SW480 (cell line): ENCODE data around the gene HK1.
"Not testable (repeated sequence)": the region's sequence is repeated elsewhere in the genome, so short reads cannot be mapped to it uniquely, and the experiment has no call there.

Experiments used
- DNase-seq: peaks from one replicate; pipeline ENCODE4 v3.0.0-alpha.2; 2016; ENCODE audit warnings: low spot score

HK1 gene

DNA sequence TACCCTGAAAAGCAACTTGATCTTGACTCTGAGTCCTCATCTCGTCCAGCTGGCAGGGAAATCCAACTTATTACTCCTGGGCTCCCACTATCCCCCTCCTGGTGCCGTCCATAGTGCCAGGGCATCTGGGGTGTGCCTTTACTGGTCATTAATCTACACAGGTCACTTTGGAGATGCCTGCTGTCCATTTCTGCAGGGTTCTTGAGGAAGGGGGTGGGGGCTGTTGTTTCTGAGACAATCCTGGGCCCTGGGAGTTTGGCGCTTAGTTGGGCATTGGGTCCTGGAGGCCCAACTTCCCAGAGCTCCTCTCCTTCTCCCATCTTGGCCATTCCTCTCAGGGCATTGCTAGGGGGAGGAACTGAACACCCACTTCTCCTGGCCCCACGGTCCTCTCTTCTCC is 144.4 kb downstream of the HK1 start:
- no peak for DNase-seq

DNA sequence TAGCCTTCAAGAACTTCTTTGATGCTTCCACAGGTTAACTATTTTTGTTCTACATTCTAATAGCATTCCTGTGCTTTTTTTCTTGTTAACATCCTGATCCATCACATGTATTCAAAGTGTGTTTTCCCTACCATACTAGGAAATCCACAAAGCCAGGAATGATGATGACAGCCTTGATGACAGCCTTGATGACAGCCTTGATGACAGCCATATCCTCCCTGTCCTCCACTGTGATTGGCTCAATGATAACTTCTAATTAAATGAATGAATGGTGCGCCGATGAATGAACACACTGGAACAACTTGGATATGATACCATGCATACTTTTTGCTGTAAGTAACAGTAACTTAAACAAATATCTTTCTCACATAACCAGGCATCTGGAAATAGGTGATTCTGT is 146.7 kb downstream of the HK1 start:
- DNase-seq = no peak

DNA sequence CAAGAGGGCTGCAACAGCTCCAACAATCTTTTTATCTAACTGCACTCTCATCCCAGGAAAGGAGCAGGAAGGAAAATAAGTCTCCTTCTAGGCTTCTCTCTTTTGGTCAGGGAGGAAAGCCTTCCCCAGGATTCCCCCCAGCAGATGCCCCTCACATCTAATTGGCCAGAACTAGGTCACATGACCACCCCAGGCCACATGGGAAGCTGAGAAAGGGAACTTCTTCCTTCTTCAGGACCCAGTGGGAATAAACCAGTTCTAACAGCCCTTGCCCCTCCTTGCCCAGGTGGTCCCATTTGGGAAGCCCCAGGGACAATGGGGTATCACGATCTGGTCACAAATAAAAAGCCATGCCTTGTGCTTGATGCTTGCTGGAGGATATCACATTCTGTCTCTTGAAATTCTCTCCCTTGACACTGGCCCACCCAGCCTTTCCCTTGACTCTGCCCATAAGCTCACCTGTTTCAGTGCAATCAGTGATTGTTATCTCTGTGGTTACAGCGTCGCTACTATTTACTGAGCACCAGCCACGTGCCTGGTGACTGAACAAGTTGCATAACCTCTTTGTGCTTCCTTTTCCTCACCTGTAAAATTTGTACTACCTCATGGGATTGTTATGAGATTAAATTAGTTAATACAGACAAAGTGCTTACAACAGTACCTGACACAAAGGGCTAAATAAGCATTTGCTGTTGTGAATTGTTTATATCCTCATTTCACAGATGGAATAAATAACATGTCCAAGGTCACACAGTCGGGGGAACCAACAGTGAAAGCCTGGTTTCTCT is 147.4 kb downstream of the HK1 start:
- DNase-seq = peak; percentile 77

DNA sequence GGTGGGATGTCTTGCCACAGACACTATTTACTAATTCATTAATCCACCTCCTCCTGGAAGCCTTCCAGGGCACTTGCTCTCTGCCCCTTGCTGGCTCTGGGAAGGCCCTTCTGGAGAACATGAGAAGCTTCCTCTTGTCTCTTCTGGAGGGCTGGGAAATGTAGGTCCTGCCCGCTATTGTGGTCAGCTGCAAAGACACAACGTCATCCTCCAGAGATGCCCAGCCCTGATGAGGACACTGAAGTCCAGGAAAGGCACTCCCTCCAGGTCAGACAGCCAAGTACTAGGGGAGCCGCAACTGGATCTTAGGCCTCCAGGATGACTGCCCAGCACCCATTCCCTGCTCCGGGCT is 148.1 kb downstream of the HK1 start:
- DNase-seq = no peak

DNA sequence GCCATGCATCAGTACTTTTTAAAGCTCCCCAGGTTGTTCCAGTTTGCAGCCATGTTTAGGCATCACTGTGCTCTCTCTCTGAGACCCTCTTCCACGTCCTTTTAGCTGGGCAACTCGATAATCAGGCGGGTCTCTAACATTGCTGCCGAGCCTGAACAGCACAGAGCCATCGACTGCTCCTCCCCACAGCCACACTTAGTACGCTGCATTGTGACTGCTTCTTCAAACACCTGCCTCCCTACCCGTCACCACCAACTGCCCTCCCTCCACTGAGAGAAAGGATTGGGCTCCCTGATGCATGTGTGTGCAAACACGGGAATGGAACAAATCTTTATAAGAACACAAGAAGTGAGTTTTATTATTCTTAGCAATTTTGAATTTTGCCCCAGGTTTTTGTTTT is 149.9 kb downstream of the HK1 start:
- peak; percentile 20 for DNase-seq

DNA sequence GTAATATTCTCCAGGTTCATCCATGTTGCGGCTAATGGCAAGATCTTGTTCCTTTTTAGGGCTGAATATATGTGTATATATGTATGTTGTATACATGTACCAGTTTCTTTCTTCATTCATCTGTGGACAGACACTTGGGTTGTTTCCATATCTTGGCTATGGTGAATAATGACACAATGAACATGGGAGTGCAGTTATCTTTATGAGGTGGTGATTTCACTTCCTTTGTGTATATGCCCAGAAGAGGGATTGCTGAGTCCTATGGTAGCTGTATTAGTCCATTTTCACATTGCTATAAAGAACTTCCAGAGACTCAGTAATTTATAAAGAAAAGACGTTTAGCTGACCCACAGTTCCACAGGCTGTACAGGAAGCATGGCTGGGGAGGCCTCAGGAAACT is 155.9 kb downstream of the HK1 start:
- no peak for DNase-seq

DNA sequence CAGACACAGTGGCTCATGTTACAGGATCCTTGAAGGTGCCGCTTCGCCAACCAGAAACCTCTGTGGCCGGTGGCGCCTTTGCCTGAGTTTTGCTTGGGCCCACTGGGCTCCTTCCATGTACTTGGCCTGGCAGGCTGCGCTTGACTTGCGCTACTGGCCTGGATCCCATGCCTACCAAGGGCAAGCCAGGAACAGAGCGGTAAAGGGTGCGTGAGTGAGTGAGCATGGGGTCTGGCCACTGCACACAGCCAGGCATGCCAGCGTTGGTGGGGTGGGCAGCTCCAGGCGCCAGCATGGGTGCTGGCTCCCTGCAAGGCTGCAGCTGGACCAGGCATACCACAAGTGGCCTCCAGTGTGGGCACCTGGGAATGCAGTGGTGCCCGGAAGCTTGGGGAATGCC is 156.6 kb downstream of the HK1 start:
- DNase-seq = no peak

DNA sequence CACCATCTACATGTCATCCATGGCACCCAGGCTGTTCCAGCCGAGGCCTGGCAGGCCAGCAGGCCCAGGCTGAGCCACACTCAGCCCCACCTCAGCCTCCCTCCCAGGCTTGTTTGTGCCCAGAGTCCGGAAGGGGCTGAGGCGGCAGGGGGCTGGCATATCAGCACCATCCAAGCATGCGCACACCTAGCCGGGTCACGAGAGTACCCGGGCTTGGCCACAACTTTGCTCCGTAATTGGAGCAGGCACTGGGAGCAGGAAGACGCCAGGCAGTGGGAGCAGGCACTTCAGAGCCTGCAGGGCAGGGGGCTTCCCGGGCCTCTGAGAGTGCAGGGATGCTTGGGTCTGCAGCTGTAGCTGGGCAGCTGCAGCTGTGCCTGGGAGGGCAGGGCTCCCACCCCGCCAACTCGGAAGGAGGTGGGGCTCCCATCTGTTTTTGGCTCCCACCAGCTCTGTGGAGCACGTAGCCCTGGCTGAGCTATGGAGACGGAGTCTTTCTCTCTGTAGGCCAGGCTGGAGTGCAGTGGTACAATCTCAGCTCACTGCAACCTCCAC is 157.7 kb downstream of the HK1 start:
- no peak for DNase-seq

DNA sequence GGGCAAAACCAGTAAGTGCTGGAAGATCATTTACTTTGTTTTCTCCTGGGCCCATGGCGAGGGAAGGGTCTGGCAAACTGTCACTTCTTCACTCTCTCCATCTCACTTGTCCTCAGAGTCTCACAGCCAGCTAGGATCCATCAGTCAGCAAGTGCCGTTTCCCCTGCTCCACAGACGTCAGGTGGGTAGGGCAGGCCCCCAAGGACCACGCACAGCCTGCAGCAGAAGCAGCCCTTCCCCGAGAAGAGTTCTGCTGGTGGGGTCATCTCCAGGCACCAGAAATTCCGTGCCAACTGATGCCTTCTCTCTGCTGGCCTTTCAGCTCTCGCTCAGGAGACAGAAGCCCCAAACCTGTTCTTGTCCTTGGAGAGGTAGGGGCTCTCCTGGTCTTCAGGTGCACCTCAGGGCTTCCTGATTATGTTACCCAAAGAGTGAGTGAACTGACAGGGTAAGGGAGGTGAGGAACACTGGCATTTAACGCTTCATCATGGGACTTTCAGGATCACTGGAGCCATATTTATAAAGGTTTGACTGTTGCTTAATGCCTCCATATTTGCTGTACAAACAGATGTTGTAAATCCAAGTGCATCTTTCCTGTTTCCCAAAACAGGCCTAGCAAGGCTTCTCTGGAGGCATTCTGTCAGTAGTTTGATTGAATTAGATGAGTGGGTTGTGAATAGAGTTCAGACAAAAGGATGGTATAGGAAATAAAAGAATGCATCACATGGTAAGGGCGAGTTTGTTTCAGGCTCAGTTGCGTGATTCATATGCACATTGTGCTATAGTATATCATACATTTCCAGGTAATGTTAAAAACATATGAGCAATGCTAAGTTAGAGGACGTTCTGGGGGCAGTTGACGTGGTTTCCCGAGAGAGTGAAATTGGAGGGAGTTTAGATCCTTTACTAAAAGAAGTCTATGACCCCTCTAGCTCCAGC is 159.3 kb downstream of the HK1 start:
- no peak for DNase-seq

DNA sequence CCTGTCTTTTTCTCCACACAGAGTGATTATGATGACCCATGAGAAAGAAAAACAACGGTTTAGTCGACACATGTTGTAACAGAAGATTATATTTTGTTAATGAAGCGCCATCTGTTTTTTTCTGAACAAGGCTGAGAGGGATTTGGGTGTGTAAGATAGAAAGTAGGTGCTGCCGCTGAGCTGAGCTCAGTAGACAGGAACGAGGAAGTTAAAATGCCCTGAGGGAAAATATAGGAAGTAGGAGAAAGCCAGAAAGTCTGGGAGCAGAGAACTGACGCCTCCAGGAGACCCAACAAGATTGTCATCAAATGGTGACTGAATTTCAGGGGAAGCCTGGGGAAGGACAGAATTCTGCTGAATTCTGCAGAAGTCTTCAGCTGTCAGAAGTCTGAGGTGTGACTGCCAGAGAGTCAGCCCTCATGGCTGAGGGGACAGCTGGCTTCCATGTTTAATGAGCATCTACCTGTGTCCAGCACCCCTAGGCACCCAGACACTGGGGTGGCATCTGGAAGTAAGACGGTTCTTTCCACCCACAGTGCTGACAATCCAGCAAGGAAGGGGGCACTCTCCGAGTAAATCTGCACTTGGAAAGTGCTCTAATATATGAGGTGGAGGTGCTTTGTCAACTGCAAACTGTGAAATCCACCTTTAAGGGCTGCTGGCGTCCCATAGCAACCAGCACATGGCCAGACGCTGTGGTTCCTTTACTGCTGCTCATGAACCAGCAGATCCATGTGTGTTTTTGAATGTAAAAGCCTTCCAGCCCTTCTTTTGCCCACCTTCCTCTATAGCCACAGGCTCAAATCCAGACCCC is 160.4 kb downstream of the HK1 start:
- peak; percentile 39 for DNase-seq

DNA sequence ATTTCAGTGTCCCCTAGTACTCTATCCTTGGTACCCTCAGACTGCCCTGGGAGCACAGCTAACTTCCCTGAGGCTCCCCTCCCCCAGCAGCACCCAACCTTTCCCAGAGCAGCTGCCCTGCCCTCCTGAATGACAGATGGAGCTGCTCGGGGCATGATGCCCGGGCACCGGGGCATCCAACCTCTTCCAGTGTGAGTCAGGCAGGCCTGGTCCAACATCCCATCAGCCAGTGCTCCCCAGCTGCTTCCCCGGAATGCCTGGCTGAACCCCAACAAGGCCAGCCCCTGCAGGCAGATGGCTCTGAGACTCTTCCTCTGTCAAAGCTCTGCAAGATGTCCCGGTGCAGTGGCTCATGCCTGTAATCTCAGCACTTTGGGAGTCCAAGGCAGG is 161.0 kb downstream of the HK1 start:
- no peak for DNase-seq

DNA sequence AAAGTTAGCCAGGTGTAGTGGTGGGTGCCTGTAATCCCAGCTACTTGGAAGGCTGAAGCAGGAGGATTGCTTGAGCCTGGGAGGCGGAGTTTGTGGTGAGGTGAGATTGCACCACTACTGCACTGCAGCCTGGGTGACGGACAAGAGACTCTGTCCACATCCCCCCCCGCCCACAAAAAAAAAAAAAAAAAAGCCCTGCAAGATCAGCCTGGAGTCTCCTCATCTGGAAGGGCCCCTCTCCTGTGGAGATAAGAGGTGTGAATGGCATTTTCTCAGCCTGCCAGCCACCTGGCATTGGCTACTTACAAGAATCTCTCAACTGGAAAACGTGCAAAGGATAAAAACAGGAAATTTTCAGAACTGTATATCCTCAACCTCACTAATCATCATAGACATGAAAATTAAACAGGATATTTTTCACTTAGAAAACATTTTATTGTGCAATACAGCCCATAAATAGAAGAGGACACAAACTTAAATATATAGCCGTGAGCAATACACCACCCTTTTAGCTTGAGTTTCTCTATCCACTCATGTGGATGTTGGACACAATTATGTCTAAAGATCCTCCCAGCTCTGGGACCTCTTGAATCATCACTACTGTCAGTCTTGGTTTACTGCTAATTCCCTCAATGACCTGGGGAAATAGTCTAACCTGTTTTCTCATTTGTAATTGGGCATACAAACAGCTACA is 161.7 kb downstream of the HK1 start:
- peak; percentile 35 for DNase-seq

DNA sequence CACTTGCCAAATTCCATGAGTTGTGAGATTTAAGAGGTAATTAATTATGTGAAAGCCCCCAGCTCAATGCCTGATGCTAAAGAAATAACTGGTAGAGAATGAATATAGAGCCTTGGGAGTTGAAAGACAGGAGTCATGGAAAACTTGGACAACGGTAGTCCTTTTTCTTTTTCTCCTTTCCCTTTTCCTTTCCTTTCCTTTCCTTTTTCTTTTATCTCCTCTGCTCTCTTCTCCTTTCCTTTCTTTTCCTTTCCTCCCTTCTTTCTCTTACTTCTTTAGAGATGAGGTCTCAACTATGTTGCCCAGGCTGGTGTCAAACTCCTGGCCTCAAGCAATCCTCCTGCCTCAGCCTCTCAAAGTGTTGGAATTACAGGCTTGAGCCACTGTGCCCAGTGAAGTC is 165.1 kb downstream of the HK1 start:
- no peak for DNase-seq

DNA sequence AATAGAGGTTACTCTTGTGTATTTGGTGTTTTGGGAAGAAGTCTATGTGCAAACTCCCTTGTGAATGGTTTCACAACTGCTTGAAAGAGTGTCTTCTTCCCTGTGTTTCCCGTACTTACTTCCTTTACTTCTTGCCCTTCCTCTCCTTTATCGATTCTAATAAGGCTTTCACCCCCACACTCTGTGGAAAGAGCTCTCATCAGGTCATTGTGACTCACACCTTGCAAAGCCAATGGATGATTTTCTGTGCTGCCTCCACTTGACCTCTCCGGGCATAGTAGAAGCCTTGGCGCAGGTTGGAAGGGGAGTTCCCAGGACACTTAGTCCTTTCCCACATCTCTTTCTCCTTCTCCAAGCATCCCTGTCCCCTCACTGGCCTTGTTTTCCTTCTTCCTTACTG is 166.7 kb downstream of the HK1 start:
- DNase-seq = no peak

DNA sequence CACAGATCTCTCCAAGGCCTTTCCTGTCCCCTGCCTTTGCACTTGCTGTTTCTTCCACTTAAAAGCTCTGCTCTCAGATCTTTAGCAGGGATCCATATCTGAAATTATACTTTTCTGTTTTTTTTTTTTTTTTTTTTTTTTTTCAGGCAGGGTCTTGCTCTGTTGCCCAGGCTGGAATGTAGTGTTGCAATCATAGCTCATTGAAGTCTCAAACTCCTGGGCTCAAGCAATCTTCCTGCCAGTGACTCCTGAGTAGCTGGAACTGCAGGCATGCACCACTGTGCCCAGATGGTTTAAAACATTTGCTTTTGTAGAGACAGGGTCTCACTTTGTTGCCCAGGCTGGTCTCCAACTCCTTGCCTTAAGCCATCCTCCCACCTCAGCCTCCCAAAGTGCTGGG is 167.9 kb downstream of the HK1 start:
- DNase-seq = no peak

DNA sequence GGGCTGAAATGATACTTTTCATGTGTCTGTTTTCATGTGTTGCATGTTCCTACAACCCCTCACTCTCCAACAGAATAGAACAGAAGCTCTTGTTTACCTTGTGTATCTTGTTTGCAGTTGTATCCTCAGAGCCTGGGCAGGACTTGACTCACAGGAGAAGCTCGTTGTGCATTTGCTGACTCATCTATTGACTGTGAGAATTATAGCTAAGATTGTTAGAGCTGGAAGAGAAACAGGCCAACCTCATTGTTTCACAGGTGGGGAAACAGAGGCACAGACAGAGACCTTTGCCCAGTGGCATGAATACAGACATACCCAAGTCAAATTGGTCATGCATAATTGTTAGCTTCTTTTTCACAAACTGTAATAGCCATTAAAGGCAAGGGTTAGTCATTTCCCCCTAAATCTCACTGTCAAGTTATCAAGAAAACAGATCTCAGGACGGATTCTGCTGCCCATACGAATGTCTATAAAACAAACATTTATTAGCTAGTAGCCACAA is 168.4 kb downstream of the HK1 start:
- peak; percentile 80 for DNase-seq

DNA sequence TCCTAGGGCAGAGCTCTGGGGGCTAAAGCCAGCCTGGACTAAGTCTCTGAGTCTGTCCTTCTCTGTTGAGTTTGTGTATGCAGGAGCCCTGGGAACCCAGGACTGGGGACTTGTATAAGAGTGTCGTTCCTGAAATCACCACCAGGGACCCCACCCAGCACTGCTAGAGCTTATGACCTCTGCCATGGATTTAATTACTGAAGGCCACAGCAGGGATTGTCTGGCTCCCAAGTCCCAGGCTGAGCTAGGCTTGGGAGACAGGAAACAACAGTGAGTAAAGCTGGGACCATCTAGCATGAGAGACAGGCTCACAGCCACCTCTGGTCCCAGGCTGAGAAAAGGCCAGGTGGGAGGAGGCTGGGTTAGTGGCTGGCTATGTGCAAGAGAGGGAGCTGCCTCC is 171.5 kb downstream of the HK1 start:
- DNase-seq = peak; percentile 77

DNA sequence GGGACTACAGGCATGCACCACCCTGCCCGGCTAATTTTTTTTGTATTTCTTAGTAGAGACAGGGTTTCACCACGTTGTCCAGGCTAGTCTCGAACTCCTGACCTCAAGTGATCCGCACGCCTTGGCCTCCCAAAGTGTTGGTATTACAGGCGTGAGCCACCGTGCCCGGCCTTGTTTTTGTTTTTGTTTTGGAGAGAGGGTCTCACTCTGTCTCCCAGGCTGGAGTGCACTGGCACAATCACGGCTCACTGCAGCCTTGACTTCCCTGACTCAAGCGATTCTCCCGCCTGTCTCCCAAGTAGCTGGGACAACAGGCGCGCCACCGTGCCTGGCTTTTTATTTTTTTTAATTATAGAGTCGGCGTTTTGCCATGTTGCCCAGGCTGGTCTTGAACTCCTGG is 172.1 kb downstream of the HK1 start:
- DNase-seq = not testable (repeated sequence)

DNA sequence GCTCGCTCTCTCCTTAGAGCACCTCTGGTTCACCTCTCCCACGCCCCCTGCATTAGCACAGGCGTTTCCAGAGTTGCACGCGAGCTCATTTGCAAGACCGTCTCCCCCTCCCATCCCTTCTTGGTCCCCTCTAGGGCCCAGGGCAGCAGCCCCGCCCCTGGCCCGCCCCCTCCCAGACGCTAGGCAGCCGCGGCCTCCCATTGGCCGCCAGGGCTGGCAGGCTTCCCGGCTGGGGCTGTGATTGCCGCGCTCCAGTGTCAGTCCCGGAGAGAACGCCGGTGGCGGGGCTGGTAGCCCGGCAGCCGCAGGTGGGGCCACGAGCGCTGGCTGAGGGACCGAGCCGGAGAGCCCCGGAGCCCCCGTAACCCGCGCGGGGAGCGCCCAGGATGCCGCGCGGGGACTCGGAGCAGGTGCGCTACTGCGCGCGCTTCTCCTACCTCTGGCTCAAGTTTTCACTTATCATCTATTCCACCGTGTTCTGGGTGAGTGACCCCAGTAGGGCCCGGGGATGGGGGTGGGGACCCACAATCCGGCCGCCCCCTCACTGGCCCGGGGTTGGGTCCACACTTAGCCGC is 173.0 kb downstream of the HK1 start, which contains the start of gene TSPAN15:
TSPAN15 (plus strand) TSS at position 257 of the 575 bp plus-strand sequence; CDS start at position 387, 130 bp downstream.
- peak; percentile 82 for DNase-seq
